HG02763 (cell line): Measurements from ENCODE around the gene C1QL2.

Experiments used
- ATAC-seq: cut with Tn5 transposase; IDR thresholded peaks from one replicate; pipeline ENCODE4 v1.9.1; 2021; ENCODE audit warnings: mild to moderate bottlenecking, moderate library complexity; ENCODE audit not compliant: unreplicated experiment

The C1QL2 gene

GRCh38 chr2:119147776-119148715 lies 10.5 kb downstream of the C1QL2 start:
- ATAC-seq: no peak

- ATAC-seq: no peak
These were observed 13.7 kb downstream of the C1QL2 start for GRCh38 chr2:119144806-119145205.

GRCh38 chr2:119142824-119143223 lies 15.7 kb downstream of the C1QL2 start:
- ATAC-seq: no peak

- ATAC-seq: no peak
These were observed 21.0 kb downstream of the C1QL2 start for GRCh38 chr2:119137502-119137901.

- ATAC-seq: no peak
These were observed 21.7 kb downstream of the C1QL2 start for GRCh38 chr2:119136872-119137271.

DNA sequence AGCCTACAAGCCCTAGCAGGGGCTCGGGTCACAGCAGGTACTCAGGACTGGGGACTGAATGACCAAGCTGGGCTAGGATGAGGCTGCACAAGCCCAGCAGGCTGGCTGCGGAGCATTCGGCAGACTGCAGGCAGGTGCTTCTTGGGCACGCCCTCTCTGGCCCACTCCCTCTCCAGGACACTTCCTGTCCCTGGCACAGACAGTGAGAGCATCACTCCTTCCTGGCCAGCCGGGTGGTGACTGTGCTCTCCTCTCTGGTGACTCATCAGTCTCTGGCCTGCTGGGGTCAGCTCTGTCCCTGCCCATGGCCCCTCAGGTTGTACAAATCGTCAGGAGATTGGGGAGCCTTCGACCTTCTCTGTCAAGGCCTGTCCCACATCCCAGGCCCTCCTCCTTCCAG lies 22.5 kb downstream of the C1QL2 start:
- ATAC-seq: no peak

GRCh38 chr2:119134775-119135174 lies 23.8 kb downstream of the C1QL2 start:
- ATAC-seq: no peak

DNA sequence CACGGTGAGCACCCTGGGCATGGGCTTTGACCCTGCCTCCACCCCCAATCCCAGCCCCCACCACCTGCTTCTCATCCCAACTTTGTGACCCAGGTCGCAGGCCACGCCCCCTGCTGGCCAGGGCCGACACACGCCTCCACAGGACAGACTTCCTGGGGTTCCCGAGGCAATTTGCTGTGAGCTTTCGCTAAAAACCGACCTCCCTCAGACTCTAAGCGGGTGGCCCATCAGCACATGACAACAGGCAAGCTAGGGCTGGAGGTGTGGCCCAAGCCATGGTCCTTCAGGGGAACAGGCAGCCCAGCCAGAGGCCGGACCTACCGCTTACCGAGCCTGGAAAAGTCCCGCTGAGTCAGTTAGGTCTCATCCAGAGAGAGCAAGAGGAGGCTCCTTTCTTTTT lies 31.9 kb downstream of the C1QL2 start:
- no peak for ATAC-seq

GRCh38 chr2:119123389-119123788 lies 35.2 kb downstream of the C1QL2 start:
- no peak for ATAC-seq

GRCh38 chr2:119122663-119123062 lies 35.9 kb downstream of the C1QL2 start:
- ATAC-seq: no peak

DNA sequence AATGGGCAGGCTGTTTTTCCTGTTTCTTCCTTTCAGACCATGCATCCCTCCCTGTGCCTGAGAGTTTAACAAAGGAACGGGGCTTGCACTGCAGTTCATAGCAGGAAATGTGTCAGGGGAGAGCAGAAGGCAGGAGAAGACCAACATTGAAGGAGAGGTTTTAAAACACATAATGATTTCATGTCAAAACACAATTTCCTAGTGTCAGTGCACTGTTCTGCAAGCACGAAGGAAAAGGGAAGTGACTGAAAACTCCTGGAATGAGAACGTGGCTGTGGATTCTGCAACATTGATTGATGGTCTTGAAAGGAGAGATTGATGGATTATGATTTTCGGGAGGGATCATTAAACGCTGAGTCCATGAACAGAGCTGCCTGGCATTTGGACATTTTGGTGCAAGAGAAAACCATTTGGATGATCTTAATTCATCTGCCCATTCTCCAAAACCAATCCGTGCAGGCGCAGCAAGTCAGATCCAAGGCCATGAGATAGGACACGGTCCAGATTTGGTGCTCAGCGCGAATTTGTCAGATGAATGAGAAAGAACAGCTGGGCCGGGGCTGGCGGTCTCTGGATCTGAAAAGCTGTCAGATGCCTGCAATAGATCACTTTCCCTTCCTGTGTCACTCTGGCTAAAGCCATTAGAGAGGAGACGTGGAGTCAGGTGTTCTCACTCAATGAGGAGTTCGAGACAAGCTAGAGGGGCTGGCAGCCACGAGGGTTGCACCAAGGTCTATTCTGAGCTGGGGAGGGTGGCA lies 38.4 kb downstream of the C1QL2 start:
- no peak for ATAC-seq

- ATAC-seq: no peak
These were observed 39.3 kb downstream of the C1QL2 start for GRCh38 chr2:119119076-119119785.

GRCh38 chr2:119117891-119118882 lies 40.4 kb downstream of the C1QL2 start:
- ATAC-seq: no peak

GRCh38 chr2:119117408-119117807 lies 41.1 kb downstream of the C1QL2 start:
- no peak for ATAC-seq

DNA sequence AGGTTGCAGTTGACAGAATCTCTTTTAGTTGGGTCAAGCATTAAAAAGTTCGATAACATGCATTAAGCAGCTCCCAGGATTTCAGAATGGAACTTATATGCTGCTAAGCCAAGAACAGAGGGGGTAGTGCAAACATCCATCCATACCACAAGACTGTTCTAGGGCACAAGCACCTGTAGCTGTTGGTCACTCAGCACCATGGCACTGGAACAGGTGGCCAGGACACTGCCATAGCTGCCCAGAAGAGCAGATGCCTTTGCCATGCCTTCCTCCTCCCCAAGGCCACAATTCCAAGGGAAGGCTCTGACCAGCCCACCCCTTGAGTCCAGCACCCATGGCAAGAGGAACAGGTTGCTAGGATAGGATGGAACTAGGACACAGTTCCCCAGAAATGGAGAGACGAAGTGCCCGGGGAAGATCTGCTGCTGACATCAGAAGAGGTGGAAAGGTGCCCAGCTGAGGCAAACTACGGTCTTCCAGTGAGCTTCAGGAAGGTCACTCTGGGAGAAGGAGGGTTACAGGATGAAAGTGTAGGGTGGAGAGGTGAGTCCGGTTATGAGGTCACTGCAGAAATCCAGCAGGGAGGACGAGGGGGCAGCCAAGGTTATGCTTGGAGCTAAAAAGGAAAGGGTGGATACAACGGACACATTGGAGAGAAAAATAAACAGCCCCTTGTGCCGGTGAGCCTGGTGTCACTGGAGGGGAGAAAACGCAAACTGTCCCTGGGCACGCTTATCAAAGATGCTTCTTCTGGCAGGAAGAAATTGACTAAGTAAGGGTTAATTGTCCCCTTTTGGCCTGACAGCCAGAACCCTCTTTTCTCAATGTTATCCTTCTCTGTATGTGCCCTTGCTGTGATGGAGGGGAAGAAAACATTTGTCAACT lies 41.9 kb downstream of the C1QL2 start:
- no peak for ATAC-seq

- no peak for ATAC-seq
These were observed 44.3 kb downstream of the C1QL2 start for GRCh38 chr2:119114266-119114665.

DNA sequence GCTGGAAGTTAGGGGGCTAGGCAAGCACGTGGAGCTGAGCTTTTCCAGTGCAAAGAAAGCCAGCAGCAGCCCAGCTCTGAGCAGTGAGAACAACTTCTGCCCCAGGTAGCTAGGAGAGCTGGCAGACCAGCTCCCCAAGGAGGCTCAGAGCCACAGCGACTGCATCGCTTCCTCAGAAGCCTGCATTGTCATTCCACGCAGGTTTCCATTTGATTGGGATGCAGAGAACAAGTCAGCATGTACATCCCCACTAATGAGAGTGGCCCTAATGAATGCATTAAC lies 45.1 kb downstream of the C1QL2 start:
- no peak for ATAC-seq

DNA sequence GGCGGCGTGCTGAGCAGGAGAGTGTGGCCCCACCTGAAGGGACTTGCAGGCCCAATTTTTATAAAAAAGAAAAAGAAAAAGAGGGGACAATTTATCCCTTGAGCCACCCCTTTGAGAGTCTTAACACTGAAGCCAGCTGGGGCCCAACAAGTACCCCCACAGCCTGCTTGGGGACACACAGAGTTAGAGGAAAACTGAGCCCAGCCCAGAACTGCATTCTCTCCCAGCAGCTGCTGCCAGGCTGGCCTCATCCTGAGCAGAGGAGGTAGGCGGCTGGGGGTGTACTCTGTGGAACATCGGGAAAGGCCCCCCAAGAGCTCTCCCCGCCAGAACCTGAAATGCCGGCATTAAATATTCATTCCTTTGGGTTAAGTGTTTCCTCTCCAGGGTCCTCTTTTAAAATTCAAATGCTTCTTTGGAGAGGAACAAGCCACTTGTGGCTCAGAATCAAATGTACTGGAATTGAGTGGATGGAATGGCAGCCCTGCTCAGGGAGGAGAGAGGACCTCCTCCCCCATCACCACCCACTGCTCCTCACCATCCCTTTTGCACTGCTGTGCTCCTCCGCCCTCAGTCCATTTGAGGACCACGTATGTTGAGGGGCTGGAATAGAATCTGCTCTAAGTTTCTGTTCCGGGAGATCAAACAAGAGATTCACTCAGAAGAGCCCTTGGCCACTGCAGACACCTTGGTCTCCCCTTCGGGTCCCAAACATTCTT lies 45.6 kb downstream of the C1QL2 start:
- no peak for ATAC-seq

DNA sequence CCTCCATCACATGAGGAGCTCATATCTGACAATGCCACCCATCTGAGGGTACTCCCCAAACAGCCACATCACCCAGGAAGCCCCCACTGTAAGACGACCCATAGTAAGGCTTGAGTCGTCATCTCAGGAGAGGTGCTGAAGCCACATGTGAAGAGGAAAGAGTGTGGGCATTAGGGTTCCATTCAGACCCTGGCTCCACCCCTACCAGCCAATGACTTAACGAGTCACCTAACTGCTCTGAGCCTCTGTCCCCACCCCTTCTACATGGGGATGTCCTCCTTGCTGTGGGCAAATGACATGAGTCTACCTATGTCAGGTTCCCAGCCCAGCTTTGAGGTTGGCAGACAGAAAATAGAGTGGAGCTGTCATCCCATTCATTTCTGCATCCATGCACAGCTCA lies 46.3 kb downstream of the C1QL2 start:
- no peak for ATAC-seq
